ENCODE measurements around the gene GPX4.

Gene GPX4

DNA sequence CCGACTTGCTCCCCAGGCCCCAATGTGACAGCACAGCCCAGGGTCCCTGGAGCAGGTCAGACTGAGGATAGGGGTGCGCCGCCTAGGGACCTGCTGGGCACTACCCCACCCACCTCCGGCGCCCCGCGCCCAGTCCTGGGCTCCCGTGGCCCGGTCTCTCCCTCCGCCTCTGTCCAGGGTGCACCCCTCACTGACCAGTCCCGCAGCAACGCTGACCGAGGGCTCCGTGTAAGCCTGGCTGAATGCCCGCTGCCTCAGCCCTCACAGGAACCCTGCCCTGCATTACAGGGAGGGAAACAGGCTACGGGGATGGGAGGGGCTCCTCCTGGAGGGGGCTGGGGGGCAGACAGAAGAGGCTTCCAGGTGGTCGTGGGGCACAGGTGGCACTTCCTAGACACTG is 31.7 kb downstream of the GPX4 start:
- in situ Hi-C loops (cut with HindIII; ENCODE audit: low sequenced_read_pairs): no loop called here
- no peak overlapping the region for H3K4me3 ChIP-seq (ENCODE audit: low read depth, low read length)
- TF ChIP-seq, protein P1, sequence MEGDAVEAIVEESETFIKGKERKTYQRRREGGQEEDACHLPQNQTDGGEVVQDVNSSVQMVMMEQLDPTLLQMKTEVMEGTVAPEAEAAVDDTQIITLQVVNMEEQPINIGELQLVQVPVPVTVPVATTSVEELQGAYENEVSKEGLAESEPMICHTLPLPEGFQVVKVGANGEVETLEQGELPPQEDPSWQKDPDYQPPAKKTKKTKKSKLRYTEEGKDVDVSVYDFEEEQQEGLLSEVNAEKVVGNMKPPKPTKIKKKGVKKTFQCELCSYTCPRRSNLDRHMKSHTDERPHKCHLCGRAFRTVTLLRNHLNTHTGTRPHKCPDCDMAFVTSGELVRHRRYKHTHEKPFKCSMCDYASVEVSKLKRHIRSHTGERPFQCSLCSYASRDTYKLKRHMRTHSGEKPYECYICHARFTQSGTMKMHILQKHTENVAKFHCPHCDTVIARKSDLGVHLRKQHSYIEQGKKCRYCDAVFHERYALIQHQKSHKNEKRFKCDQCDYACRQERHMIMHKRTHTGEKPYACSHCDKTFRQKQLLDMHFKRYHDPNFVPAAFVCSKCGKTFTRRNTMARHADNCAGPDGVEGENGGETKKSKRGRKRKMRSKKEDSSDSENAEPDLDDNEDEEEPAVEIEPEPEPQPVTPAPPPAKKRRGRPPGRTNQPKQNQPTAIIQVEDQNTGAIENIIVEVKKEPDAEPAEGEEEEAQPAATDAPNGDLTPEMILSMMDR (IDR thresholded peaks at IDR 0.05; ENCODE audit: low read depth, low read length, missing control alignments): no peak
- no peak for DNase-seq (ENCODE audit: low read depth)

DNA sequence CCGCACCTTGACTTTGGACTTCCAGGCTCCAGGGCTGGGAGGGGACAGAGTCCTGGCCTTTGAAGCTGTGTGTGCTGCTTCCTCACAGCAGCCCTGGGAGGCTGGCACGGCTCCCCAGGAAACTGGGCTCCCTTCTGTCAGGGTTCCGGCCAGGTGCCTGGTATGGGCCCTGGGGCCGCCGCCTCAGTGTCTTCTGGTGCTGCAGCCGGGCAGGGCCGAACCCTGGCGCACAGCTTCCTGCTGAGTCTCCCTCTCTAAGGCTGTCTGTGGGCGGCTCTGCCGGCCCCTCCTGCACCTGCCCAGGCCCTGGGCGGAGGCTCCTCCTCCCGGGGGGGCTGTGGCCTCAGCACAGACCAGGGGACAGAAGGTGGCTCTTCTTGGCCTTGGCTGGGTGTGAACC is 32.4 kb downstream of the GPX4 start:
- no peak overlapping the region for H3K4me3 ChIP-seq (ENCODE audit: low read depth, low read length)
- no peak for DNase-seq (ENCODE audit: low read depth)
- TF ChIP-seq, protein P1 (IDR thresholded peaks at IDR 0.05; ENCODE audit: low read depth, low read length, missing control alignments): no peak
- in situ Hi-C loops (cut with HindIII; ENCODE audit: low sequenced_read_pairs): no loop called here

DNA sequence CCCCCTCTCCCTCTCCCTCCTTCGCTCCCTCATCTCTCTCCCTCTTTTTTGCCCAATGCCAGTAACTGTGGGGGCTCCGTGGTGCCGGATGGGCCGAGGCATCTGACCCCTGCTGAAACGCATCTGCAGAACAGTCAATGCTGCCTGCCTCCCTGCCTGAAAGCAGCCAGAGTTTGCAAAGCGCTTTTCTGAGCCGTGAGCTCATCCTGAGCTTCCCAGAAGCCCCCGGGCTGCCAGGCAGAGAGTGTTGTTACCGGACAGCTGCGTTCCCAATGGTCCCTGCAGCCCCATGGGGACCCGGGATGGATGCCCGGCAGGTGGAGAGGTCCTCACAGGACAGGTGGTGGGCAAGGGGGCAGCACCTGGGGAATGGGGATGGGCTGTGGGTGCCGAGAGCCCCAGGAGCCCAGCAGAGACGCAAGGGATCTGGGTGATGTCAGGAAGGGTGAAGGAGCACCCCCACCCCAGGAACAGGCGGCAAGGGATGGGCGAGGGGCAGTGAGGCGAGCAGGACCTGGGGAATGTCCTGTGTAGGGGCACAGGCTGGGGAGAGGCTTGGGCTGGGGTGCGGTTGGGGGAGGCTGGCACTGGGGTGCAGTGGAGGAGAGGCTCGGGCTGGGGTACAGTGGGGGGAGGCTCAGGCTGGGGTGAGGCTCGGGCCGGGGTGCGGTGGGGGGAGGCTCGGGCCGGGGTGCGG is 33.0 kb downstream of the GPX4 start:
- in situ Hi-C loops (cut with HindIII; ENCODE audit: low sequenced_read_pairs): no loop called here
- no peak for DNase-seq (ENCODE audit: low read depth)
- H3K4me3 ChIP-seq (ENCODE audit: low read depth, low read length): no peak overlapping the region
- TF ChIP-seq, protein P1 (IDR thresholded peaks at IDR 0.05; ENCODE audit: low read depth, low read length, missing control alignments): no peak

DNA sequence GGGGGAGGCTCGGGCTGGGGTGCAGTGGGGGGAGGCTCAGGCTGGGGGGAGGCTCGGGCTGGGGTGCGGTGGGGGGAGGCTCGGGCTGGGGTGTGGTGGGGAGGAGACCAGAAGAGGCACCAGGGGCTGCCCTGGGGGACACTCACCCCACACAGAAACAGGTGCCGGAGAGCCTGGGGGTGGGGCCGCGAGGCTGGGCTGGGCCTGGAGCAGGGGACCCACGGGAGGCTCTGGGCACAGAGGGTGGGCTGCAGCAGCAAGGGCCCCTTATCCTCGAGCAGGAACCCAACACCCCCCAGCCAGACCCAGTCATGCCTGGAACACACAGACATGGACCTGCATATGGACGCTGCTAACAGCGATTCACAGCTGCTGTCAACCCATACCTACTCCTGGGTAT is 34.3 kb downstream of the GPX4 start:
- H3K4me3 ChIP-seq (ENCODE audit: low read depth, low read length): no peak overlapping the region
- DNase-seq (ENCODE audit: low read depth): no peak
- TF ChIP-seq, protein P1 (IDR thresholded peaks at IDR 0.05; ENCODE audit: low read depth, low read length, missing control alignments): no peak
- in situ Hi-C loops (cut with HindIII; ENCODE audit: low sequenced_read_pairs): no loop called here

DNA sequence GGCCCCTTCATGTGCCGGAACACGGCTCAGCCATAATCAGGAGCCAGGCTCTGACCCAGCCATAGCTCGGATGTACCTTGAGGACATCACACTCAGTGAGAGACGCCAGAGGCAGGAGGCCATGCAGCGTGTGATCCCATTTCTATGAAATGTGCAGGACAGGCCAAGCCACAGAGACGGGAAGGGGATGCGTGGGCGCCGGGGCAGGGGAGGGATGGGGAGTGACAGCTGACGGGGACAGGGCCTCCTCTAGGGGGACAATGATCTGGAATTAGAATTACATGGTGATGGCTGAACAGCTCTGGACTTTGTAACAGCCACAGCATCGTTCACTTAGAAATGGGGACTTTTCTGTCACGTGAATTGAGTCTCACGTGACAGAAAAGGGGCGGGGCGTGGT is 35.3 kb downstream of the GPX4 start:
- in situ Hi-C loops (cut with HindIII; ENCODE audit: low sequenced_read_pairs): no loop called here
- DNase-seq (ENCODE audit: low read depth): no peak
- TF ChIP-seq, protein P1 (IDR thresholded peaks at IDR 0.05; ENCODE audit: low read depth, low read length, missing control alignments): no peak
- H3K4me3 ChIP-seq (ENCODE audit: low read depth, low read length): no peak overlapping the region

DNA sequence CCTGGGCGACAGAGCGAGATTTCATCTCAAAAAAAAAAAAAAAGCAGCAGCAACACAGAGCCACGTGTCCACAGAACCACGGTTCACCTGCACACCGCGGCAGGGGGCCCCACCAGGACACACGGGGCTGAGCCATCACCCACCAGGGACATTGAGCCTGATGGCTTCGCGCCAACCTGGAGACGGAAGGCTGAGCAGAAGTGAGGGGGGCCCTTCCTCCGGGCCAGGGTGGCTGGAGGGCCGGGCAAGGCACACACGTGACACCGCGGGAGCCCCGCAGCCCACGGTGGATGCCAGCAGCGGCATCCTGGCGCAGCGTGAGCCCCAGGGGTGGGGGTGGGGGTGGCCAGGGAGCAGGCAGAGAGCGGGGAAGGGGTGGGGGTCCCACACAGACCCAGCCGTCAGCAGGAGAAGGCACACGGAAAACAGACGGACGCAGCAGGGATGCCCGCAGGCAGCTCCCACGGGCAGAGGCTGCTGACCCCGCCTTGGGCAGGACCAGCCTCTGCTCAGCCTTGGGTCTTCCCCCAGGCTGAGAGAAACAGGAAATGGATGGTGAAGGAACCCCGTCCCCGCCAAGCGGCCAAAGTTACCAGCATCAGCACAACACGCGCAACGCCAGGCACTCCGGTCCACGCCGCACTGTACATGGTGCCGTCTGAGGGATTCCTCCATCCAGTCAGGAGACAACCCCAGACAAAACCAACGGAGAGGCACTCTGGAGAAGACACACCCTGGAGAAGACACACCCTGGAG is 36.7 kb downstream of the GPX4 start:
- H3K4me3 ChIP-seq (ENCODE audit: low read depth, low read length): no peak overlapping the region
- DNase-seq (ENCODE audit: low read depth): no peak
- TF ChIP-seq, protein P1 (IDR thresholded peaks at IDR 0.05; ENCODE audit: low read depth, low read length, missing control alignments): no peak
- in situ Hi-C loops (cut with HindIII; ENCODE audit: low sequenced_read_pairs): no loop called here

Data from astrocyte of the cerebellum (primary cell).